Ammon's horn (tissue), 1 donor: Measurements from ENCODE around the gene FAM50B.
"Not testable (repeated sequence)": the region's sequence is repeated elsewhere in the genome, so short reads cannot be mapped to it uniquely, and the experiment has no call there.

ENCODE experiments used
- DNase-seq: peaks from one replicate; pipeline ENCODE4 v3.0.0-alpha.2; 2016; ENCODE audit warnings: low spot score

FAM50B gene

DNA sequence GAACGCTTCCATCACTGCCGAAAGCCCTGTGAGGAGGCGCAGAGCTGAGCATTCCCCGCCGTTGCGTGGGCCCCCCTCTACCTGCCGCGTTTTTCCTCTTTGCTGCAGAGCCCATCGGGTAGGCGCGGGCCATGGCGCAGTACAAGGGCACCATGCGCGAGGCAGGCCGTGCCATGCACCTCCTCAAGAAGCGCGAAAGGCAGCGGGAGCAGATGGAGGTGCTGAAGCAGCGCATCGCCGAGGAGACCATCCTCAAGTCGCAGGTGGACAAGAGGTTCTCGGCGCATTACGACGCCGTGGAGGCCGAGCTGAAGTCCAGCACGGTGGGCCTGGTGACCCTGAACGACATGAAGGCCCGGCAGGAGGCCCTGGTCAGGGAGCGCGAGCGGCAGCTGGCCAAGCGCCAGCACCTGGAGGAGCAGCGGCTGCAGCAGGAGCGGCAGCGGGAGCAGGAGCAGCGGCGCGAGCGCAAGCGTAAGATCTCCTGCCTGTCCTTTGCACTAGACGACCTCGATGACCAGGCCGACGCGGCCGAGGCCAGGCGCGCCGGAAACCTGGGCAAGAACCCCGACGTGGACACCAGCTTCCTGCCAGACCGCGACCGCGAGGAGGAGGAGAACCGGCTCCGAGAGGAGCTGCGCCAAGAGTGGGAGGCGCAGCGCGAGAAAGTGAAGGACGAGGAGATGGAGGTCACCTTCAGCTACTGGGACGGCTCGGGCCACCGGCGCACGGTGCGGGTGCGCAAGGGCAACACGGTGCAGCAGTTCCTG lies 693 bp downstream of the FAM50B start:
- no peak for DNase-seq

DNA sequence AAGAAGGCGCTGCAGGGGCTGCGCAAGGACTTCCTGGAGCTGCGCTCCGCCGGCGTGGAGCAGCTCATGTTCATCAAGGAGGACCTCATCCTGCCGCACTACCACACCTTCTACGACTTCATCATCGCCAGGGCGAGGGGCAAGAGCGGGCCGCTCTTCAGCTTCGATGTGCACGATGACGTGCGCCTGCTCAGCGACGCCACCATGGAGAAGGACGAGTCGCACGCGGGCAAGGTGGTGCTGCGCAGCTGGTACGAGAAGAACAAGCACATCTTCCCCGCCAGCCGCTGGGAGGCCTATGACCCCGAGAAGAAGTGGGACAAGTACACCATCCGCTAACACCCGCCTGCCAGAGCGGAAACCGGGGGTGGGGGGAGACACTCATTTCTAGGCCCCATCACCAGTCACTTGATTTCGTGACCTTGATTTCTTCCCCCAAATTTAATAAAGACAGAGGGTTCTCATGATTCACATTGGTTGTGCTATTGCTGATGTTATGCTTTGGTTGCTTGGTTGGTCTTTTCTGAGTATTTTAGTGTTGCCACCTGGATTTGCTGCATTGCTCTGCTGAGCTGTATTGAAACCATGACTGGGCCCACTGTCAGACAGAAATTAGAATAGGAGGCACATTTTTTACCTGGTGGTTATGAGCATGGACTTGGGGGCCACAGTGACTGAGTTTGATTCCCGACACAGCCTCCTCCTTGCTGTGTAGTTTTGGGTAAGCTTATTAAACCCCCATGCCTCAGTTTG lies 1.5 kb downstream of the FAM50B start:
- DNase-seq: no peak

DNA sequence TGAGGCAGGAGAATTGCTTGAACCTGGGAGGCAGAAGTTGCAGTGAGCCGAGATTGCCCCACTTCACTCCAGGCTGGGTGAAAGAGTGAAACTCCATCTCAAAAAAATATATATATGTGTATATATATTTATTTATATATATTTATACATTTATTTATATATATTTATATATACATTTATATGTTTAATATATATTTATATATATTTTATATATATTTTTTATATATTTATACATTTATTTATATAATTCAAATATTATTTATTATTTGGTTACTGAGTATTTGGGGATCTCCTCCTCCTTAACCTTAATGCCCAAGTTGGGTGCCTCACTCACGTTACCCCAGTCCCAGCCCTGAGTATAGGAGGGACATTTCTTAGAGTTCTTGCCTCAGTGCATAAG lies 2.7 kb downstream of the FAM50B start:
- DNase-seq: no peak

DNA sequence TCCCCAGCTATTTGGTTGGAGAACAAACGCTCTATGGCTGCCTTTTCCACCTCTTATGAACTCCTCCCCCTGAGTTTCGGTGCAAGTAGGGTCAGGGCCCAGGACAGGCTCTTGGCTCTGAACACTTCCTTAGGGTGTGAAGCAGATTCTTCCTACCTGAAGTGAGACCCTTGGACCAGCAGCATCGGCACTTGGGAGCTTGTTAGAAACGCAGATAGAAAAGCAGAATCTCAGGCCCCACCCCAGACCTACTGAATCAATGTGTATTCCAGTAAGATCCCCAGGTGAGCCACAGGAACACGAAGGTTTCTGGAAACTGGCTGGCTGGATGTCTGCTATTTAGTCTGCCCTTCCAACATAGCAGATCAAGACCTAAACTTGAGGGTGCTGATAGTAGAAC lies 3.2 kb downstream of the FAM50B start:
- DNase-seq: no peak

DNA sequence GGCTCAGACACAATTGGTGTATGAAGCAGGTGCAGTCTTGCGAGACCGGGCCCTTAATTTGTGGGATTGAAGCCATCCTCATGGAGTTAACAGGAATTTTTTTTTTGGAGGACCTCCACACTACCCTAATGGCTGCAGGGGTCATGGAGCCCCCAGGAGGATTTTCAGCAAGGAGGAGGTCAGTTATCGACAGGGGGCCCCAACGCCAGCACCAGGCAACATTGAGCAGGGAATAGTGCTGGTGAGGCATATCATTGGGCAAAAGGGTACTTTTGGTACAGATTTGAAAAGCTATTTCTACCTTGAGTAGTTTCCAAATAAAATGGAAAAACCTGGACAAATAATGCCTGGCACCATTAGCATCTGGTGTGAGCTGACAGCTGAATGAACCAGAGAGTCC lies 6.7 kb downstream of the FAM50B start:
- no peak for DNase-seq

DNA sequence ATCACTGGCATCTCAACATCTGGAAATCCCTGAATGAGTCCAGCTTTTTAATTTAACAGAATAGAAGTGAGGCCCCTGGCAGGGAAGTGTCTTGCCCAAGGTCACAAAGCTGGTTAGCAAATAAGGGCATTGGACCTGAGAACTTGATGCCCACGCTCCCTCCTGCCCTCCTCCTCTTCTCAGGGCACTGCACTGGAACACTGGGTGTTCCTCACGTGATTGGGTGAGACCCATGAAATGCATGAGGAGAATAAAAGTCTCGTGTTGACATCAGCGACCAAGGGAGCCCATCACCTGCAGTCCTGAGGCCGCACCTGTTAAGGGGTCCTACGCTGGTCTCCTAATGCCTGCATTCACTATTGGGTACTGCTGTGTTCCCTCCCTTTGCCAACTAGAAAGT lies 7.4 kb downstream of the FAM50B start:
- no peak for DNase-seq

DNA sequence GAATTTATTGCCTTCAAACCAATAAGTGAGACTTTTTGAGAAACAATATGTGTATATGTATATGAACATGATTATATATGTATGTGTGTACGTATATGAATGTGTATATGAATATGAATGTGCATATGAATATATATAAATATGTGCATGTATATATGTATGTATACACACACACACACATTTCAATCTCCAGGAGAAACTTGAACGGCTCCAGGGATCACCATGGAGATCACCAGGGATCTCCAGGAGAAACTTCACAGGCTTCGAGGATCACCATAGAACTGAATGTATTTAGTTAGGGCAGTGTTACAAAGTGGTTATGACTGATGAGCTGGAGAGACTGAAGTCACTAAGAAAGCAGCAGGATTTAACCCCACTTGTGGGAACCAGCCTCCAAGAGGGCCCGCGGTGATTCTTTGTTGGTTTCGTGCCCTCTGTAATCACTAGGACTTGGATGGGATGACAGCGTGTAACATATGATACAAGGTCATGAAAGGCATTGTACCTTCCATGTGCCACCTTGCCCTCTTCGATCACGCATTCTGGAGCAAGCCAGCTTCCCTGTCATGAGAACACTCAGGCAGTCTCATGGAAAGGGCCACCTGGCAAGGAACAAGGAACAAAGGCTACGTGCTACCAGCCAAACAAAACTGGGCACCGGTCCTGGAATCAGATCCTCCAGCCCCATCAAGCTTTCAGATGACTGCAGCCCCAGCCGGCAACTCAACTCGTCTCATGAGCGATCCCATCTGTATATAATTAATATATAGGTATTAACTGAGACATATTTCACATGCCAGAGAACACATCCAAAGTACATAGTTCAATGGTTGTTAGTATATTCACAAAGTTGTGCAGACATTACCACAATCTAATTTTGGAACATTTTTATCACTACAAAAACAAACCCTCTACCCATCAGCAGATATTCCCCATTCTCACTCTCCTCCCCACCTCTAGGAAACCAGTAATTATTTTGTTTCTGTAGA lies 8.6 kb downstream of the FAM50B start:
- no peak for DNase-seq

DNA sequence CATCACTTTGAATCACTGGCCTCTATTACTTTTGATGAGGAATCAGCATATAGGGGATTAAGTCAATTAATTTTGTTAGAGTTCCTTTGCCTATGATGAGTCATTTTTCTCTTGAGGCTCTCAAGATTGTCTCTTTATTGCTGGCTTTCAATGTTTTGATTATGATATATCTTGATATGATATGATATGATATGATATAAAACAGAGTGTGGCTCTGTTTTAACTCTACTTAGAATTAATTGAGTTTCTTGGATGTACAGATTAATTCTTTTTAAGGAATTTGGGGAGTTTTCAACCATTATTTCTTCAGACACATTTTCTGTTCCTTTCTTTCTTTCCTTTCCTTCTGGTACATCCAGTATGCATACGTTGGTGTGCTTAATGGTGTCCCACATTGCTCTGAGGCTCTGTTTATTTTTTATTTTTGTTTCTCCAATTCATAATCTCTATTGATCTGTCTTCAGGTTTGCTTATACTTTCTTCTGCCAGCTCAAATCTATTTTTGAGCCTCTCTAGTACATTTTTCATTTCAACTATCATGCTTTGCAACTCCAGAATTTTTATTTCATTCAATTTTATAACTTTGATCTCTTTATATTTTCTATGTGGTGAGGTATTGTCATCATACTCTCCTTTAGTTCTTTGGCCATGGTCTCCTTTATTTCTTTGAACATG lies 10.8 kb downstream of the FAM50B start:
- DNase-seq: no peak

DNA sequence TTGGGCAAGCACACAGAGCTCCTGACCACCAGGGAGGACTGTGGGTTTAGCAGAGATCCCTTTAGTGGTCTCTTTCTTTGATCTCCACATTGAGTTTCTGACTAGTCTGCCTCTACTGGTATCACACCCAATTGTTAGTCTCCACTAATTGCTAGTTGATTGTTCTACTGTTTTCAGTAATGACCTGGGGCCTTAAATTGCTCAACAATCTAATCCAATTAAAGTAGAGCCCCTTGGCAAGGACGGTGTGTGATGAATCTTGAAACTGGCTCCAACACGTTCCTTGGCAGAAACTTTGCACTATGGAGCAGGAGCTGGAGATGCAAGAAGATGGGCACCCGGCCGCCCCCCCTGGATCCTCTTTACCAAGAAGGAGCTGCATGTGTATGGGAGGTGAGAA lies 12.3 kb downstream of the FAM50B start:
- DNase-seq: no peak

DNA sequence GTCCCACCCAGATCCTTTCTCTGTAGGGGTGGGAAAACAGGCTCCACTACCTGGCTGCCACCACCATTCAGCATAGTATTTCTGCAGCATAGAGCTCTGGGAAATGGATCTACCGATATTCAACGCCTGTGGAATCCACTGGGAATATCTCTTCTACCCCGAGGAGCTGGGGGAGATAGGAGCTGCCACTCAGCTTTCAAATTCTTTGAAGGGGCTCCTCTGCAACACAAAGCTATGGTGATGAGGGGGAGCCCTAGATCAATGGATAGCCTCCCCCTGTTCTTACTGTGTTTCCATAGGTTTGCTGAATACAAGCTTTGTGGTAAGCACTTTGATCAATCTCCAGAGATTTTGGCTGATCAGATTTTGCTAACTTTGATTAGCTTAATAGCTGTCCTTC lies 12.9 kb downstream of the FAM50B start:
- no peak for DNase-seq

DNA sequence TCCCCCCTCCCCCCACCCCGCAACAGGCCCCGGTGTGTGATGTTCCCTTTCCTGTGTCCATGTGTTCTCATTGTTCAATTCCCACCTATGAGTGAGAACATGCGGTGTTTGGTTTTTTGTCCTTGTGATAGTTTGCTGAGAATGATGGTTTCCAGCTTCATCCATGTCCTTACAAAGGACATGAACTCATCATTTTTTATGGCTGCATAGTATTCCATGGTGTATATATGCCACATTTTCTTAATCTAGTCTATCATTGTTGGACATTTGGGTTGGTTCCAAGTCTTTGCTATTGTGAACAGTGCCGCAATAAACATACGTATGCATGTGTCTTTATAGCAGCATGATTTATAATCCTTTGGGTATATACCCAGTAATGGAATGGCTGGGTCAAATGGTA lies 14.1 kb downstream of the FAM50B start:
- not testable (repeated sequence) for DNase-seq

DNA sequence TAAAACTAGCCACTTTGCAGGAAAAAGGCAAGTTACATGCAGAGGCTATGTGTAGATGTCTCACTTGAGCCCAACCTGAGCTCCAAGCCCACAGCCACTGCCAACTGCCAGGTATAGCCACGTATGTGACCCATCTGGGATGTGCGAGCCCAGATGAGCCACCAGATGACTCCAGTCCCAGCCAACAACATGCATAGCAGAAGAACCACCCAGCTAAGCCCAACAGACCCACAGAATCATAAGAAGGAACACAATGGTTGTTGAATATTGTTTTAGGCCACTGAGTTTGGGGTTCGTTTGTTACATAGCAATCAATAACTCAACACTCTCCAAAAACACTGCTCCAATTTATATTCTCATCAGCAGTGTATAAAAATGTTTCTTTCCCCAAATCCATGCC lies 16.3 kb downstream of the FAM50B start:
- DNase-seq: no peak

DNA sequence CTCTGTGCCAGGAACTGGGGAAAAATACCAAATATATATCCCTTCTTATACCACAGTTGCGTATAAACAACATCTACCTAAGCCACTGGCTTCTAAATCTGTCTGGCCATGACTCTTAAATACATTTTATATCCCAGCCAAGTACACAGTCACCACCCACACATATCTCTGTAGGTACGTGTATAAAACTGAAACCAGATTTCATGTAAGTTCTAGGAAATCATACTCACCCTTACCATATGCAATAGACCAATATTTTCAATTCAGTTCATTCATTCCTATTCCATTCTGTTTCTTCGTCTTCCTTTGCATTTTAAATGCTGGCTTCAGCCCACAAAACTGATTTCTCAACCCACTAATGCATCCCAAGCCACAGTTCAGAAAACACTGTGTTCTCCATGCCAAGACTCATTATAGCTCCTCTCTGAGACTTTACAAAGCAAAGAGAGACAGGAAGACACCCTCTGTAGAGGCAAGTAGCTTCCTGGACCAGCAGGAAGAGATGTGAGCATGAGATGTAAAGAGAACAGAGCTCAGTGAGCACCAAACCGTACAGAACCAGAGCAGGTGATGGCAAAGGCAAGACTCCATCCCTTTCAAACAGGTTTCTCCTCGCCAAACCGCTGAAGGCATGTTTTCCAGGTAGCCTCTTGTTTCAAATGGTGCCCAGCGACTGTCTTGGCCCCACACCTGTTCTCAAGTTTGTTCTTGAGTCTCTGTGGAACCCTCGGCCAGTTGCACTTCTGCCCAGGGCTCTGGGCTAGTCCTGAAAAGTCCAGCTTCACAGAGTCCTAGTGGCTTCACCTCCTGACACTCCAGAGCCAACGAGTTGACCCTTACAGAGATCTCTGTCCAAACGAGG lies 18.7 kb downstream of the FAM50B start:
- DNase-seq: no peak

DNA sequence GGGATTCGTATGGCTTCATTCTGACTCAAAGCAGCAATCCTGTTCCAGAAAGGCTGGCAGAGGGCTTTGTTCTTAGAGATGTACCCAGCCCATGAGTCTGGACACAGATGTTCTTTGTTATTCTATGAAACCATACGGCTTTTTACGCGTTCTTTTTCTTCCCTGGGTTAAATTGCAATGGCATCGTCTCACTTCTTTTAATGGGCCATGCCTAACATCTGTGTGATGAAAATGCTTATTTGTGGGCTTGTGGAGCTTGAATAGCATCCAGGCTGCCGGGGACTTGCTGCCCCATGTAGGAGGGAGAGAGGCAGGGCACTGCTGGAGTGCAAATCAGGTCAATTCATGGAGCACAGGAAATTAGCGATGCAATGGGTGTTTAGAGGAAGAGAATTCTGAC lies 19.4 kb downstream of the FAM50B start:
- peak; percentile 71 for DNase-seq

DNA sequence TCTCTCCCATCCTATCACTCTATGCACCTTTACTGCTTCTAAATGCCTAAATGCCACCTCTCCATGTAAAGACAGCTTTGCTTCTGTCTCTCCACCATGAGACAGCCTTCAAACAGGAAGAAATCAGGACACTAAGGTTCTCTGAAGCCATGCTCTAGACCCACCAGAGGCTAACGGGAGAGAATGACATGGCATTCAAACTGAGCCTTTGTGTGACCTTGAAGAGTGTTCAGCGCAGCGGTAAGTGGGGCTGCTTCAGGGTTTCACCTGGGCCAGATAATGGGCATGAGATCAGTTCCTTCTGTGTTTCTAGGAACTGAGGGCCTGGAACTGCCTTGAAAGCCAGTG lies 20.1 kb downstream of the FAM50B start:
- no peak for DNase-seq

DNA sequence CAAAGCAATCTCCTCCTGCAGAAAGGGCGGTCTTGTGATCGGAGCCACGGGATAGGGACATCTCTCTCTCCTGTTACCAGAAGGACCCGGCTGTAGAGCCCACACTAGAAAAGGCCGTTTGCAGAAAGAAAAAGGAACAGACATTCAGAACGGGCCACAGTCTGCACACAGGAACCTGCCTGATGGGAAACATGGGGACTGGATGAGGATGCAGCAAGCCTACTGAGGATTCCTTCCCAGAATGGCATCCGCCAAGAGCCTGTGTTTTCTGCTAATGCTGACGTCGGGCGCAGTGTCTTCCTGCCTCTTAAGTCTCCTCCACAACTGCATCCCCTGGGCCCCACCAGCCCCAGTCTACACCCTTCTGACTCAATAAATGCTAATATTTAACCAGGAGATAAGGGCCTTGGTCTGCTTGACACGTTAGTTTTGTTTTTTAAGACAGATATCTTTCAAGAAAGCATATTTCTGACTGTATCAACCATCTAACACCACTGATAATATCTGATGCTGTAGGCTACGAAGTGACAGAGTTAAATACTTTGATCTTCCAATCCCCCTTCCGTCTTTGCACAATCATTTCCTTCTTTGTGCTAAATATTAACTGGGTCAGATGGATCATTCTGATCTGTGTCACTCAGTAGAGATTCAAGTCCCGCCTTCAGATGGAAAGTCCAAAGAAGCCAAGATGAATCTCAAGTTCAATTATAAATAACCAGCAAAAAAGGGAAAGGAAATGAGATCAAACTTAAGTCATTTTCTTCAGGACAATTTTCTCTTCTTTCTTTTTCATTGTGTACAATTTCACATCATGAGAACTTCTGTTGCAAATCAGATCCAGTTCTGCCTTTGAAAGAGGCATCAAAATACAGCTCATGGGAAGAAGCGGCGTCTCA lies 20.7 kb downstream of the FAM50B start:
- DNase-seq: no peak

DNA sequence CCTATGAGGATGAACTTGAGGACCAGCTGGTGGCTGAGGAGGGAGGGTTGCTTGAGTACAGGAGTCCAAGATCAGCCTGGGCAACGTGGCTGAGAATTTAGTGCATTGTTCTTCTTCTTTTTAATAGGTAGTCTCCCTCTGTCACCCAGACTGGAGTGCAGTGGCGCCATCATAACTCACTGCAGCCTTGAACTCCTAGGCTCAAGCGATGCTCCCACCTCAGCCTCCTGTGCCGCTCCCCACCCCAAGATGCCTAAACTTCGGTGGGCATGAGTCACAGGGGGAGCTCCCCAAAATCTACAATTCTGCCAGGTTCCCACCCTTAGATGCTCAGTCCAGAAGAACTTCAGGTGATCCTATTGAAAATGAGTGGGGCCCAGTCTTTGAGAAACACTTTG lies 21.4 kb downstream of the FAM50B start:
- no peak for DNase-seq

DNA sequence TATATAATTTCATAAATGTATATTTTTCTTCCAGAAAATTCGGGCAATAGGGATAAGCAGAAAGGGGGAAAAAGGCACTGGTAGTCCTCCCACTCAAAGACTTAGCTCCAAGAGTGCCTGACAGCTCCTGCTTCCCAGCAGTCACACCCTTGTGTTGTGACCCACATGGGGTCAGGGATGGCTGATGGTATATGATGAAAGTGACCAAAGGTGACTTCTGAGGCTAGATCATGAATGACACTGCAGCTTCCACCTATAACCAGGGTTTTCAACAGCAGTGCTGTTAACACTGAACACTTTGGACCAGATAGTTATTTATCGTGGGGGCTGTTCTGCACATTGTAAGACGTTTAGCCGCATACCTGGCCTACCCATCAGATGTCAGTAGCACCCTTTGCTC lies 22.3 kb downstream of the FAM50B start:
- no peak for DNase-seq

DNA sequence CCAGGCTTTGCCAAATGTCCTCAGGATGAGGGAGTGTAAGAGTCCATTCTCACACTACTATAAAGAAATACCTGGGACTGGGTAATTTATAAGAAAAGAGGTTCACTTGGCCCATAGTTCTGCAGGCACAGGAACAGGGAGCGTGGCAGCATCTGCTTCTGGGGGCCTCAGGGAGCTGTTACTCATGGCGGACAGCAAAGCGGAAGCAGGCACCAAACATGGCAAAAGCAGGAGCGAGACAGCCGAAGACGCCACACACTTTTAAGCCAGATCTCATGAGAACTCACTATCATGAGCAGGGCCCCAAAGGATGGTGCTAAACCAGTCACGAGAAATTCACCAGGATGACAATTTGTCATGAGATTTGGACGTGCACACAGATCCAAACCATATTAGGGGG lies 22.8 kb downstream of the FAM50B start:
- DNase-seq: no peak

DNA sequence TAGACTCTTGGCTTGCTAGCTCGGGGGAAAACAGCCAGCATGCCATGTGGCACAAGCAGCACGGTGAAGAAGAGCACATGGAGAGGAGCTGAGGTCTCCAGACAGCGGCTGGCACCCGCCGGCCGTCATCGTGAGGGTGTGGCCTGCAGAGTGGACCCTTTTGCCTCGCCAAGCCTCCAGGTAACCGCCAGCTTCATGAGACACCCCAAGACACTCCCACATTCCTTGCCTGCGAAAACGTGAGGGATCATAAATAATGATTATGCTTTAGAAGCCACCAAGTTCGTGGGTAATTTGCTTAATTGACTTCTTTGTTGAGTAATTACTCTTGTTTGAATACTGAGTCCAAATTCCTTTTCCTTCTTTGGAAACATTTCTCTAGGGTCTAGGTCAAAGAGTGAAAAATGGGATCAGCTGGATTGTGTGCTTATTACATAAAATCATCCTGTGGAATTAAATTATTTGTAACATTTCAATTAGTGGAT lies 23.2 kb downstream of the FAM50B start:
- no peak for DNase-seq
